RPMI7951 (cell line): Measurements from ENCODE around the gene MAML3. TPM values are rescaled to one million over a fixed set of nuclear protein-coding genes. Genes with fewer than 3 reads are reported as not detected.

ENCODE experiments used
- DNase-seq: peaks from one replicate; pipeline ENCODE4 v3.0.0-alpha.2; 2012; ENCODE audit warnings: low read depth
- total RNA-seq: library from RNA; depleted of rRNA; stranded (reverse); fragments of >200 nt; shearing (Covaris generic); gene quantifications from 2 replicates; pipeline ENCODE4 v1.2.3, GENCODE V29; 2014

MAML3 gene
- total RNA-seq, 1 experiment from 2014 or later, result 3.2 TPM

DNA sequence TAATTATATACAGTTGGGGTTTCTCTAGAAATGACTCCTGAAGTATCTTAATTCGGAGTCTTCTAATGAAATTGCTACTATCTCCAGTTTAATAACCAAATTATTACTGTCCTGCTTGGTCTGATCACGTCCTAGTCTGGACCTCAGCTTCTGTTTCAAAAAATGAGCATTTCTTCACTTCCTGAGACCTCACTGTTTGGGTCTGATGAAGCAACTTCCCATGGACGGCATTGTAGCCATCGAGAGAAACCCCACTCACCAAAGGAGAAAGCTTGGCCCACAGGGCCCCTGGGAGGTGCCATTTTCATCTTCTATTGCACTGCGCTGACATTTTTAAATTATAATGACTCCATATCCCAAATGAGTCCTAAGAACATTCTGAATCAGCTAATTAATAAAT lies 310.3 kb downstream of the MAML3 start:
- DNase-seq, result no peak

DNA sequence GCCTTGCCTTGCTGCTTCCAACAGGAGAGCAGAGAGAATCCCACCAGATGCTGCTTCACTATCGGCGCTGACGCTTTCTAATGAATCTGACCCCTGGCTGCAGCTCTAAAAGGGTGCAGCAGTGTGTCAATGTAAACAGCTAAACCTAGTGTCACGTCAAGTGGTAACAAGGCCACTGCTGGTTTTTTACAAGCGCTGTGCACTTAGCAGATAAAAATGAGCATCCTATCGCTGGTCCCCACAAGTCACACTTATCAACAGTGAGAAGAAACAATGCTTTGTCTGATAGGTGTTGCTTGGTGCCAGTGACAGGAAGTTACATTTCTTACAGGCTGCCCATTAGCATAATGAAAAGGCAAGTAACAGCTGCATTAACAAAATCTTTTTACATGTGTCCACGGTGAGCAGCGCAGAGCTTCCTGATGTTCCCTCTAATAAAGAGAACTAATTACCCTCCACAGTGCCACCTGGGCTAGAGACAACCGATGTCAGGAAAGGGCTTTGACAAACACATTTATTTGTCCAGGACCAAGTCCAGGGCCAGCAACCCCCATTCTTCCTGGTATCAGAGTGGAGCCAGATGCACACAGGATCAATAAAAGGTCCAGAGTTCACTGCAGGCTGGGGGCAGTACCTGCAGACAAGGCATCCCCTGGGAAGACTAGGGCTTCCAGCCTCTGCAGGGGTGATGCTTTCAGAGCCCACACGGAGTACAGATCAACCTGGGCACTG lies 312.4 kb downstream of the MAML3 start:
- DNase-seq, result no peak

DNA sequence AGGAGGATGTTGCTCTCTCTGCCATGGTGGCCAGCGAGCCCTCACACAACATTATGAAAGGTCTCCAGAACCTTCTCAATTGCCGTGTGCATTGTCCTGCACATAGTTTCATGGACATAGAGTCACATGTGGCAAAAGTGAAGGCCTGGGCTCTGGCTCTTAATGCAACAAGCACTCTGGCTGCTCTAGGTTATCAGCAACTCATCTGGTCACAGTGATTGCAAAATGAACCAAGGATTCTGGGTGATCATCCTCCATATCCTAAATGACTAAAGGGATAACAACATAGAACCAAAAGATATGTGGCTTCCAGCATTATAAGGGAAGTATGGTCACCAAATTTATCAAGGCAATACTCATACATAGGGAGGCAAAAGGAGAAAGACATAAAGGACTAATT lies 313.2 kb downstream of the MAML3 start:
- DNase-seq, result no peak

DNA sequence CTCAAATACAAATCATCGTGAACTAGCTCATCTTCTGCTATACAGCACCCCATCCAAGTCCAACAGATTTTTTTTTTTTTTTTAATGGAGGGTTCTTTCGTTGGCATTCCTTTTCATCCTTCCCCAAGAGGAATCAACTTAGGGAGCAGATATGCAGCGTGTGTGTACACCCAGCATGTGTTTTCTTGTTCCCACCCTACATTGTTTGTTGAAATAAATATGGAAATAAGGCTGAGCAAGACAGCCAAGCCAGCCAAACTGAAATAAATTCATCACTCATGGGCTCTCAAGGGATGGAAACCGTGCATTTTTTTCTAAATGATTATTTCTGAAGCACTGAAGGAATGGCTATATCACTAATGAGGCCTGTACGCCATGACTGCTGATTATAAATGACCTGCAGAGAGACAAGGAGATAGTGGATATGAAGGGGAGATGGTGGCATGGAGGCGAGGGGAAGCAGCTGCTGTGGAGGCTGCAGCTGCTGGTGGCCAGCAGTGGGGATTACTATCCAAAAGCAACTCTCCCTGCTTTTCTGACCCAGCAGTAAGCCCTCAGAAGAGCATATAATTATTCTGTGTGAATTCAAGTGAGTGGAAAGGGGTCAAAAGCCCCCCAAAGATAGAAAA lies 314.5 kb downstream of the MAML3 start:
- no peak for DNase-seq

DNA sequence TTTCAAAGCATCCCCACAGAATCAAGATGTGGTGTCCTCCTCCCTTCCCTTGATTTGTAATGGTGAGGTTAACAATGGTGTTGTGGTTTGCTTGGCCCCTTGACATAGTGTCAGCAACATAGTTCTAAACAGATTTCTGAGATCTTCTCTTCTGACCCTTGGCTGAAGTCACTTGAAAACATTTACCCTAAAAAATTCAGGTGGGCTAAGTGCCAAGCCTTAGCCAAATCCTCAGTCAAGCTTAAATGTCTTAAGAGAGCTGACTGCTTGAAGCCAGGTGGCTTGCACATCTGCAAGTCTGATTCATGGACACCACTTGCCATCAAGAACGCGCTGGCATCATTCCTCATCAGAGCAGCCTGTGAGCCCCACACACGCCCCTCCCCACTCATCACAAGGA lies 315.2 kb downstream of the MAML3 start:
- DNase-seq, result no peak

DNA sequence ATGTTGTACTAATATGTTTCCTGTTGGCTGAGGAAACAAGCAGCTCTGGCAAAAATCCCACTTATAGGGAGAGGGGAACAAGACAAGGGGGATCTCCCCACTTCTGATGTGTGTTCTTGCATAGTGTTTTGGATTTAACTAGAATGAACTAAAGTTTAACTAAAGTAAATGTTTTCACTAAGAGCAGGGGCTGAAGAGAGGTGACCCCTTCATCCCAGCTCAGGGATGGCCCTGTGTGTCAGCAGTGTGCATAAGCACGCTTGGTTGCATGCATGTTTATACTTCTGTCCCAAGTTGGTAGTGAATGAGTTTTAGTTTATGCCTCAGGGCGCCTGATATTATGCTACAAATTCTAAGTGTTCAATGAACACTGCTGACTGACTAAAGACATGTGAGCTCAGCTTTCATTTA lies 319.0 kb downstream of the MAML3 start:
- no peak for DNase-seq

DNA sequence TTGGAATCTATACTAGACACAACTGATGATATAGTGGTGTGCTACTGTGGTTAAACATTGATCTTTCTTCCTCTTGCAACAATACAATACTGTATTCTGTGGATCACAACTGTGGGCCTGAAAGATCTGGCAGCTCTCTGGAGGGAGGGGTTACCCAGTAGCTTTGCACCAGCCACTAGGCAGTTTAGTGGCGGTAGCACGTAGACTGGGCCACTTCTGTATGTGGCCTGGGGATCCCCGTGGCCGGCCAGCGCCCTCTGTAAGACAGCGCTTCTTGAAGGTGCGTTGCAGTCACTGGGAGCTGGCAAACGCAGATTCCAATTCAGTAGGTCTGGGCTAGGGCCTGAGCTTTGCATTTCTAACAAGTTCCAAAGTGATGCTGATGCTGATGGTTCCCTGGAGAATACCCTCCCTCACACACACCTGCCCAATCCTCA lies 319.7 kb downstream of the MAML3 start:
- no peak for DNase-seq

DNA sequence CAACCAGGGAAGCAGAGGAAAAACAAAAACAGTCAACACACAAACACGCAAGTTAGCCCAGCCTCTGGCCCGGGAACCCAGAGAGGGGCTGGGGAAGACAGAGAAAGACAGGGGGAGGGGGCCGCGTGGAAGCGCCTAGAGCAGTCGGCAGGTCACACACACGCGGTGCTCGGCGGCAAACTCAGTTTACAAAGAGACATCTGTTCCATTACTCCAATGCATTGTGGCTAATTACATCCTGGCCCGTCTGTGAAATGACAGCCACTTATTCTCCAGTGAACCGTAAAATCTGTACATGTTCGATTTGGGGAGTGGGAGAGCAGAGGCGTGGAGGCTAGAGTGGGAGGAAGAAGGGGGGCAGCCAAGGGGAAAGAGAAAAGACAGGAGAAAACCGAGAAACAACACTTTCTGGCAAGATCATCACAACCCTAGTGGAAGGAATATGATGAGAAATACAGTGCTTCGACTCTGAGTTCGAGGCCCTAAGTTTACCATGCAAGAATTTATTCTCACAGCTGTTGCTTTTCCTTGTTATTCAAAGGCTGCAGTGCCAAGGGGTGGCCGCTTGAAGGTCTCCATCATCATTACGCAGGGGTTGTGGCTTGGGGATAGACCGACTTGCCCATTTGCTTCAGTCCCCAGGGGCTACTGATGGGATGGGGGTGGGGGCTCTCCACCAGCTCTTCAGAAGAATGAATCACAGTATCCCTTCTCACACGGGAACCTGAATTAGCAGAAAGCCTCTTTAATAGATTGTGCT lies 320.7 kb downstream of the MAML3 start:
- peak; percentile 26 for DNase-seq

DNA sequence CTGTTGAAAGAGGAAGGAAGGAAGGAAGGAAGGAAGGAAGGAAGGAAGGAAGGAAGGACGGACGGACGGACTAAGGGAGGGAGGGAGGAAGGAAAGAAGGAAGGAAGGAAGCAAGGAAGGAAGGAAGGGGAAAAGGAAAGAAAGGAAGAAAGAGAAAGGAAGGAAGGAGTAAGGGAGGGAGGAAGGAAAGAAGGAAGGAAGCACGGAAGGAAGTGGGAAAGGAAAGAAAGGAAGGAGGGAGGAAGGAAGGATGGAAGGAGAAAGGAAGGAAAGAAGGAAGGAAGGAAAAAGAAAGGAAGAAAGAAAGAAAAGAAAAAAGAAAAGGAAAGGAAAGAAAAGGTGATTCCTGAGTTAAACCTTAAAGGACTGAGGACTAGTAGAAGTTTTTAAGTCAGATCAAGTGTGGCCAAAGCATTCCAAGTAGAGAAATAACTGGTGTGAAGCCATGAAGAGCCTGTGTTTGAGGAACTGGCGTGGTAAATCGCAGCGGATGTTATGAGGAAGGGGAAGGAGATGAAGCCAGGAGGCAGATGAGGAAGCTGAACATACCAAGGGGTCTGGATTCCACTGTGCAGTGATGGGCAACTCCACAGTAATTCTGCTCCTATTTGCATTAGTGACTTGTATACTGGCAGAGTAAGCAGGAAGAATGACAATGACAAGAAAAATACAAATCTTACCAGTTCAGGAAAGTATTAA lies 324.9 kb downstream of the MAML3 start:
- DNase-seq, result no peak

DNA sequence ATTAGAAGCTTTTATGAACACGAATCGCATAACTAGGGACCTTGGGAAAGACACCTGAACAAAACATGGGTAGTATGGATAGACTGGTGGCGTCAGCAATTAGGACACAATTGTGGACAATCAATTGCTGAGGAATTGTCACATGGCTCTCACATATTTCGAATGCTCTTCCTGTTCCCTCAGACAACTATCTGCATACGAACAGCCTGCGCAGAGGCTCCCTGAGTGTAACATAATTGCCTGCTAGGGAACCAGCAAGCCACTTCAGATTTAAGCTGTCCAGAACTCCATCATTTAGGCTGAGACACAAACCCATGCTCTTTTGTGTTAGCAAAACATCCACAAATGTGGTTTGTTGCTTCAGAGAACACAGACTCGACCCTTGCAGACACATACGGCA lies 327.6 kb downstream of the MAML3 start:
- DNase-seq, result no peak

DNA sequence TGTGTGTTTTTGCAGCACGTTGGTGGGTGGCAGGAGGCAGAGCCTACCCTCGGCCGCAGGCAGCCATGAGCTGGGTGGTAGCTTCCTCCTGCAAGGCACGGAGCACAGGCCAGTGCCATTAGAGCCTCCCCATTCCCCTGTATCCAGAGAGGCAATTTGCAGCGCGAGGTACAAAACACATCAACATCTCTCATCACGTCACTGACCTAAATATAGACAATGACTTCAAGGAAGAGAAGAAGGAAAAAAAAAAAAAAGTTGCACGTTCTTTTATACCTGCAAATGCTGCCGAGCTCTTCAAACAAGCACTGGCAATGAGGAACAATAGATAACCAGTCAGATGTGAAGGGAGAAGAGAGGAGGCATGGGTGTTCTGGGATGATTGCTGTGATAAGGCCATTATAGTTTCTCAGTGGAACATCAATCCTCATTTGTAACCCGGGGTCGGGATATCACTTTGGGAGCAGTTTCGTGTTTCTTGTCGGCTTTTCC lies 328.4 kb downstream of the MAML3 start:
- DNase-seq, result no peak

DNA sequence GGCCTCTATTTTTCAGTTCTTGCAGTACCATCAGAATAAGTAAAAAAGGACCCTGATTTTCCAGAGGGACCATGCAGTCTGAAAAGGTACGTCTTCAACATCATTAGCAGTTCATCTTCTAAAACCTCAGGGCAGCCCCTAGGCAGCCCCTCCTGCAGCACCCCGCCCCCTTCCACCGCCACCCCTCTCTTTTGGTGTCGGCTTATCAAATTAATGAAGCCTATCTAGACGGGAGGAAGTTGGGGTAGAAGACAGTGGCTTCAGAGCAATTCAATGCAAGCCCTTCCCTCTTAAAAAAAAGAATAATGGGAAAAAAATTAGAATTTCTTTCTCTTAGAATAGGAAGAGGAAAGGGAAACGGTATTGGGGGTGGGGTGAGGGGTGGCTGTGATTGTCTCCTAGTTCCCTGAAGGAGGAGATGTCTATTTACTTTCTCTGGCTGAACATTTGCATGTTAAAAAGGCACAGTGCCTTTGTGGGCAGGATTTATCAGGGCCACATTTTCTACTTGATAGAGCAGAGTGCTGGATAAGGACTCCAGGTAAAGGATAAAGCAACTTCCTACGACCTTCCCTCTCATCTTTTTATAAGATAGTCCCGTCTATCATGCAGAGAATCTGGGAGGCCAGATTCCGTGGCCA lies 329.0 kb downstream of the MAML3 start:
- no peak for DNase-seq

DNA sequence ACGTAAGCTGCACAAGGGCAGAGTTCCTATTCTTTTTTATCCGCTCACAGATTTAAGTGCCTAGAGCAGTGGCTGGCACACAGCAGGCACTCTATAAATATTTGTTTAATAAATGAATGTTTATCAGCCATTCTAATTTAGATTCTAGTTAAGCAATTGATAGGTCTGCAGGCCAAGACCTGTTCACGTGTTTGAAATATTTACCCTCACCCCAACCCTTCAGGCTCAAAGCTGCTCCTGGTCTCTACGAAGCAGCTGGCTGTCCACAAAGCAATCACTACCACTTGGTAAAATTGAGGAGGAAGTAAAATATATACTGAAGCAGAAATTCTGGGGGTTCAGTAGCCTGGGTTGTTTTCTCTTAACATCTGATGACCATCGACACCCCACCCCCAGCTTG lies 330.2 kb downstream of the MAML3 start:
- no peak for DNase-seq

DNA sequence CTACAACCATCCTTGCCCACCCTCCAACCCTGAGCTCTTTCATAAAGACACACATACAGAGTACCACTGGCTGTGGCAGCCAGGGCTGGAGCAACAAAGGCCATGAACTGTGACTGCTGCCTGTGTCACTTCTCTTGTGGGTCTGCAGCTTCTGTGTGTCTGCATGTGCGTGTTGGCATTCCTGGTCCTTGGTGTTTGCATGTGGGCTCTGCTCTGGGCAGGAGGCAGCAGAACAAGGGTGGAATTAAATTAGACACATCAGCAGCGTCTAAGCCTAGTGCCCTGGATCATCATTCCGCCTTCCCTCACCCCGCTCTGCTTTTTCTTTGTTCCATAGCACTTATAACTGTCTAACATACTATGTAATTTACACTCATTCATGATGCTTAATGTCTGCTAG lies 330.6 kb downstream of the MAML3 start:
- no peak for DNase-seq

DNA sequence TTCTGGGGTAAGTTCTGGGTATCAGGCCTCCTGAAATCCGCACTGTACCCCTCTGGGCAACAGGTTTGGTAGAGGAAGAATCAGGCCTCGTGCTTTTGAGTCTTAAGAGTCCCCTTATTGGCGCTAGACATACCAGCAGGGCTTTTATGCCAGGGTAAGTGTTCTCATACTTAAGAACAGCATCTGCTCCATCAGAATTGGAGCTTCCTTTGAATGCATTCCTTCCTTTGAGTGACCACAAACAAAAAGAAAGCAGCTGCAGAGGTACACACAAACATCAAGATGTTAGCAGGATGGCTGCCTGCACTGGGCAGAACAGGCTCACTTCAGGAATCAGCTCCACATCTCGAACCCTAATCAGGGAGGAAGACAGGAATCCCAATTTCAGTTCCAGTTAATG lies 331.6 kb downstream of the MAML3 start:
- no peak for DNase-seq

DNA sequence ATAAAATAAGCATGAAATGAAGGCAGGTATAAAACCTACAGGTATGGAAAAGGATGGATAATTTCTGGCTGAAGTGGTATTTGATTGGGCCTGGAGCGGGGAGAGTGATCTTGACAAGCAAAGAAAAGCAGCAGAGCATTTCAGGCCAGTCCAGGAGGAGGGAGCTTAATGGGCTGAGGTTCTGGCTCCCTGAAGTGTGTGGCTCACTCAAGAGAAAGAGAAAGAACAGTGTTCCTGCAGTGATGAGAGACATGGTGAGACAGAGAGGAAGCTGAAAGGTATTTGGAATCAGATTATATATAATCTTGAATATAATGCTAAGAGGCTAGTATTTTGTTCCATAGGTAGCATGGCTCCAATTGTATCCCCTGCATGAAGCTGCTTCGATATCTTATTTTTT lies 334.9 kb downstream of the MAML3 start:
- DNase-seq, result no peak

DNA sequence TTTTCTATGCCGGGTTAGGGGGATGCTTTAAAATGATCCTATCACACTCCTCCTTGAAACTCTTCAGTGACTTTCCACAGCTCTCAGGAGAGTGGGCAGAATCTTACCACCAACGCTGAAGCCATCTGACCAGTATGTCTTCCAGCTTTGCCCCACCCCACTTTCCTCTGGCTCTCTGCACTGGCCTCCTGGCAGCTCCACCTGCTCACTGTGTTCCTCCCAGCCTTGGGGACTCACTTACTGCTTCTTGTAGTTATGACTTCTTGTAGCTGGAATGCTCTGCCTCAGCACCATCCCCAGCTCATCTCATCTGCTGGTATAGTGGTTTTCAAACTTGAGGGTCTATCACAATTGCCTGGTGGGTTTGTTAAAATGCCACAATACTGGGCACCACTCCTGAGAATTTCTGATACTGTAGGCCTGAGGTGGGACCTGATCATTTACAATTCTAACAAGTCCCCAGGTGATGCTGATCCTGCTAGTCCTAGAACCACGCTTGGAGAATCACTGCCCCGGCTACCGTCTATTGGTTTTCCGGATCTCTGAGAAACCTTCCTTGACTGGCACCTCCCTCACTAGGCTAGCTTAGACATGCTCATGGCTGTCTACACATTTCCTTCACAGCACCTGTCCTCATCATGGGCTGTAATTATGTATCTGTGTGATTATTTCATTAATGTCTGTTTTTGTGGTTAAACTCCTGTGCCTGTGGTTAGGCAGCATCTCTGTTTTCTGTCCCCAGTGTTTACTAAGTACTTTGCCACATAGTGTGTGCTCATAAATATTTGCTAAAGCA lies 336.1 kb downstream of the MAML3 start:
- DNase-seq, result no peak

DNA sequence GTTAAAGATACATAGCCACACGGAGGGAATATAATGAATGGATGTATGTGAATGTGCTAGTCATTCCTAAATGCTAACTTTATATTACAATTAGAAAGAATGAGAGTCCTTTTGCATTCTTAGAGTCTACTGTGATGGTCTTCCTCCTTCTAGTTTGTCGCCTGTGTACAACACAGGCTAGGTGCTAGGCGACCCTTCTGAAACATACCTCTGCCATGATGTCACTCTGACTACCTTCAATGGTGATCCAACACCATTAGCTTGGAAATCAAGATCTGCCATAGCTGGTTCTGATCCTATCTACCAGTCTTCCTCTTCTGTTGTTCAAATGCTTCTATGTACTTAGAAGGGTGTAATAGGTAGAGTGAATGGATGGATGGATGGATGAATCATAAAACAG lies 337.1 kb downstream of the MAML3 start:
- DNase-seq, result no peak

DNA sequence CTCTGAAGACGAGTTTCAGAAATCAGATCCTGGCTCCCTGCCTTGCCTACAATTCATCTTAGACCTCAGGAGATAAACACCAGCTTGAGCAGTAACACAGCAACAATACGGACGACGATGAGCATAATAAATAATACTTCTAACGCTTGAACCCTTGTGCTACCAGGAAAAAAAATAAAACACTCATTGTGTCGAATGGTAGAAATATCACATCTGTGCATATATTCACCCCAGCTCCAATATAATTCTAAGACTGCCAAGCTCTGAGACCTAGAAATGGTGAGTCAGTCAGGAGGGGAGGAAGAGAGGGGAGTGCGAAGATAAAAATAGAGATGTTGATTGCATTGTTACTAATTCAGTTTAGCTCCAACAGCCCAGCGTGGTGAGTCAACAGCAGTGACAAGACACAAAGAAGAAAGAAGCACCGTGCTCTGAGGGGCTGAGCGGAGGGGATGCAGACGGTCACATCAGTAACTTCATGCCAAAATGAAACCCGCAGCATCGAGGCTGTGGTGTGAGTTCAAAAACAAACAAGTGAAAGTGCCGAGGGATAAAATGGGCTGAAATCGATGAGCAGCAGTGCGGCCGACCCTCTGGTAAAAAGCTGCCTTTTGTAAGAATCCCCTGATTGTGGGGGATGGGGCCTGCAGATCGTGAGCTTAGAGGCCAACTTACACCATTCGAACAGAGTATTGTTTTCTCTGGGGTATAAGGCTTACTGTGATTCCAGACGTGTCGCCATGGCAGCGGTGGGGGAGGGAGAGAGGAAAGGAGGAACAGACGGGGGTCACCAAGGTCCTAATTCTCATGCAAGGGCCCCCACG lies 338.0 kb downstream of the MAML3 start:
- peak; percentile 86 for DNase-seq
